GM18861 (cell line): ENCODE data around the gene JPH3.

Source experiments
- ATAC-seq: cut with Tn5 transposase; IDR thresholded peaks from one replicate; pipeline ENCODE4 v1.9.1; 2021; ENCODE audit not compliant: unreplicated experiment

The JPH3 gene

DNA sequence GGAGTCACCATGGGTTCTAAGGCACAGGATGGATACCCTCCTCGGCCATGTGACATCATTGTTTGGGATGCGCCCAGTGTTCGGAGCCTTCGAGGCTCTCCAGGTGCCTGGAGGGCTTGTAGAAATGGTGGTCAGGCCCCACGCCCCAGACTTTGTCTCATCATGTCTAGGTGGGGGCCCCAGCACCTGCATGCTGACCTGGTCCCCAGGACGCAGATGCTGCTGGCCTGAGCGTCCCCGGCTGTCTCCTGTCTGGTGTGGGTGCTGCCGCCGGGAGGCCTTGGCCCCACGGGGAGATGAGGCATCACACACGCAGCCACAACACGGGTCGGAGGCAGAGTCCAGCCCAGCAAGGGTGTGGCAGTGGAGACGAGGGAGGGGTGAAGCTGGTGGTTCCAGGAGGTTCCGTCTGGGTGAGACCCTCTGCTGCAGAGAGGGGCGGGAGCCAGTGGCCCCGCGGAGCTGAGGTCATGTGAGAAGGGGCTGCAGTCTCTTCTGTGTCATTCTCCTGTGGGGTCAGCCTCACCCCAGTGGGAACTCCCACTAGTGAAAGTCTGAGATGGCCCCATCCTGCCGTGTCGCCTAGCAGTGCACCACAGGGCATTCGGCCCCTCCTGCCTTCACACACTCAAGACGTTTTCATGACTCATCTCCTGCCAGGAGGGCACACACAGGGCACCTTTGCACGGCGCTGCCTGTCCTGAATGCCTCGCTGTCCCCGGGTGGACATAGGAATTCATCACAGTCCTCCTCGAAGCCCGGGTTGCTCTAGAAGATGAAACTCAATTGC lies 46.6 kb downstream of the JPH3 start:
- ATAC-seq: no peak

DNA sequence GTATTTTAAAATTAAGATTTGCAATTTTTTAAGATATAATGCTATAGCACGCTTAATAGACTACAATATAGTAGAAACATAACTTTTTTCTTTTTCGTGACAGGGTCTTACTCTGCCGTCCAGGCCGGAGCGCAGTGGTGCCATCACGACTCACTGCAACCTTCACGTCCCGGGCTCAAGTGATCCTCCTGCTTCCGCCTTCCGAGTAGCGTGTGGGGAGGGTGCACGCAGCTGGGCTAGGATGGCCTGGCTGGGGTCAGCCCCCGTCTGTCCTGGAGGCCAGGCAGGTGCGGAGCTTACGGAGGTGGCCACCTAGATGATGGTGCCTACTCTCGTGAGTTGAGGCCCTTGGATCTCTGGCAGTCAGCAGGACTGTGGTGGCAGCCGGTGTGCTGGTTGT lies 50.1 kb downstream of the JPH3 start:
- ATAC-seq: no peak

DNA sequence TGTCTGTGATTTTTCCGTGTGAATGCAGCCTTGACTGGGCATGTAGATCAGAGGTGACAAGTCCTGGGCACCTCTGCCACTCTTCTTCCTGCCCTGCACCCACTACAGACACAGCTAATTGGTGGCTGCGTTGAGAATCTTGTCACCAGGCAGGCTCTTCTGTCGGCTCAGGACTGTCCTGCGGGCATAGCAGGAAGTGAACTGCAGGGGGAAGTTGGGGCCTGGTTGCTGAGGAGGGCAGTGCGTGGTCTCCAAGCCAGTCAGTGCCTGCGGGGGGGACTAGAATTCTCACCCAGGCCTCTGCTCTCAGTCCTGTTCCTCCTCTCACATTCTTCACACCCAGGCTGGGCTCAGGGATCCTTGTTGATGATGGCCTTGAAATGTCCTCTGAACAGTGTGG lies 50.5 kb downstream of the JPH3 start:
- ATAC-seq: no peak

DNA sequence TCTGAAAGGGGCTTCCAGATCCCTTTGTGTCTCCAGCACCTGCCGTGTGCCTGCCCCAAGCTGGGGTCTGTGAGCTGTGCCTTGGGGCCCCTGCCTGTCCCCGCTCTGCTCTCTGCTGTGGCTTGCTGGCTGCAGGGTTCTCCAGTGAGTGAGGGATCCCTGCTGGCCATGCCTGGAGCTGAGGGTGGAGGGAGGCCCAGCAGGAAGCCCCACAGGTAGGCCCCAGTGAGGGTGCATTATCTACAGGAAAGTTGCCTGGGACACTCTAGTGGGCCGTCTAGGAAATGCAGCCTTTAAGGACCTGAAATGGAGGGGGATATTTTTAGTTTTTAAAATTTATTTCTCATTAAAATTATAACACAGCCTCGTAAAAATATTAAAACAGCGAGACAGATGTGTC lies 50.9 kb downstream of the JPH3 start:
- no peak for ATAC-seq

DNA sequence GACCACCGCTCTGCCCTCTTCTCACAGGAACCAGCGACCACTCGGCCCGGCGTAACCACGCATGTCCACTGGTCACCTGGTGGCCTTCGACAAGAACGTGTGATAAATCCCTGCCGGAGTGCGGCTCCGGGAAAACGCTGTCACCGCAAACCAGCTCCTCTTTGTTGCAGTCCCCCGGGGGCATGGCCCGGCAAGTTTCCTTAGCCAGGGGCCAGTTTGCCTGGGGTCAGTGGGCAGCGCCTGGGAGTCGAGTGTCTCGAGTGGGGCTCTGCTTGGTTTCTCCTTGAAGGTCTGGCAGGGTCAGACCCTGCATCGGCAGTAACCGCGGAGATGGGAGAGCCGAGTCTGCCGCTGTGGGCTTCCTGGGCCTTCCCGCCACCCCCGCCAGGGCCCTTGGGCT lies 52.5 kb downstream of the JPH3 start:
- no peak for ATAC-seq

DNA sequence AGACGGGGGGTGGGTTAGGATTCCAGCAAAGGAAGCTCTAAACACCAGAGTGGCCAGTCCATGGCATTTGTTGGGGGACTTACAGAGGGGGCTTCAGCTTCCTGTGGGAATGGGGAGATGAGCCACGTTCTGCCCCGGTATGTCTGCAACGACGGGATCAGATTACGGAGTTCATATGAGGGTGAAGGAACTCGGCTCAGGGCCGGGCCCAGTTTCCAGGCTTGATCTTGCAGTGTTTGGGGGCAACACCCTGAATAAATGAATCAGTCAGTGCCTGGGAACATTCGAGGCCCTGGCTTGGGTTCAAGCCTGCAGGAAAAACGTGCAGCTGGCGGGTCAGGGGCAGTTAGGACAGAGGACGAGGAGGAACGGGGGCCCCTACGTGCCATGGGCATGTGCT lies 54.0 kb downstream of the JPH3 start:
- ATAC-seq: no peak

DNA sequence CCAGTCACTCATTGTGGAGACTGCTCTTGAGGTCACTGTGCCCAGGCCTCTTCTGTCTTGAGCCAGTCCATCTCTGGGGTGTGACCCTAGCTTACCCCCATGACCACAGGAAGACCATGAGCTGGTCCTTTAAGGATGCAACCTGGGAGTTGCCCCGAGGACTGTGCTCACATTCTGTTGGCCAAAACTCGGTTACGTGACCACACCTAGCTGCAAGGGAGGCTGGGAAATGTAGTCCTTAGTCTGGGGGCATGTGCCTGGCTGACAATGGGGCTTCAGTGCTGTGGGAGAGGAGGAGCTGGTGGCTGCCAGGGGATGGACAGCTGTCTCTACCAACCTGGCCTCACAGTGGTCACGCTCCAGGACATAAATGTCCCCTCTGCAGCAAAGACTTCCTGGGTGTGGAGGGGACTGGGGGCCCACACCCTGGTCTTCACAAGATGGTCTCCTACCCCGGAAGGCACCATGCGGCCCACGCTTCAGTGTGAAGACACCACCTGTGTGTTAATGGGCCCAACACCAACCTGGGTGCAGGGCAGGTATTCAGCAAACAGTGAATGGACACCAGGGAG lies 55.4 kb downstream of the JPH3 start:
- no peak for ATAC-seq

DNA sequence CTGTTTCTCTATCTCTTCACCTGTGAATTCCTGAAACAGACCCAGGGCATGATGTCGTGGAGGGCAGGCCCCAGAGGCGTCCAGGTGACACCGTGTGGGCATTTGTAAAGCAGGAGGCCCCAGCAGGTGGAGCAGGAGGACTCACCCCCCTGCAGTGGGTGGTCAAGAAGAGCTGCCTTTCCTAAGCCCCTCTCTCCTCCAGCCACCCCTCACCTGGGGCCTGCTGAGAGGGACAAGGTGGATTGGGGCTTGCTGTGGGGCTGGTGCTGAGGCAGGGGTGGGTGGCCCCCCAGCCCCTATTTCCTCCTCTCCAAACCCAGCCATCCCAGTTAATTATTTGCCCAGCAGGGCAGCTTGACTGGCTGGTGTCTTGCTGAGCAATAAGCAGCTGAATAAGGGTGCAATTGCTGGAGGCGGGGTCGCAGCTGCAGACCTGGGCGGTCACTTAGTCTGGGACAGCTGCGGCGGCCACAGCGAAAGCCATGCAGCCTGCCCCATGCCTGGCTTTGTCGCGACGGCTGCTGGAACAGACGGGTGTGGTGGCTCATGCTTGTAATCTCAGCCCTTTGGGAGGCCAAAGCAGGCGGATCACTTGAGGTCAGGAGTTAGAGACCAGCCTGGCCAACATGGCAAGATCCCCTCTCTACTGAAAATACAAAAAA lies 56.4 kb downstream of the JPH3 start:
- no peak for ATAC-seq

DNA sequence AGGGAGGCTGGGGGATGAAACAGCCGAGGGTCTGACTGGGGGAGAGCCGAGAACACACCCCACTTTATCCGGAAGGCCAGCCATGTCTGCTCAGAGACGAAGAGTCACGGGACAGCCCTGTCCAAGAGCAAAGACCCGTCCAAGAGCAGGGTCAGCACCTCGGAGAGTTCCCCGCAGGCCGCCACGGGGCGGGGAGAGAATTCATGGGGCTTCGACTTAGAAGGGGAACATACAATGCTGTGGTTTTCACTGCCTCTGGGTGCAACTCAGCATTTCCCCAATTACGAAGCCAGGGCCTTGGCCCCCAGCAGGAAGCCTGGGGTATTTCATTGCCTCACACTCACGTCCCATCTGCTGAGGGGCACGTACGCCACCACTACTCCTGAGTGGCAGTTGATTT lies 59.3 kb downstream of the JPH3 start:
- no peak for ATAC-seq

DNA sequence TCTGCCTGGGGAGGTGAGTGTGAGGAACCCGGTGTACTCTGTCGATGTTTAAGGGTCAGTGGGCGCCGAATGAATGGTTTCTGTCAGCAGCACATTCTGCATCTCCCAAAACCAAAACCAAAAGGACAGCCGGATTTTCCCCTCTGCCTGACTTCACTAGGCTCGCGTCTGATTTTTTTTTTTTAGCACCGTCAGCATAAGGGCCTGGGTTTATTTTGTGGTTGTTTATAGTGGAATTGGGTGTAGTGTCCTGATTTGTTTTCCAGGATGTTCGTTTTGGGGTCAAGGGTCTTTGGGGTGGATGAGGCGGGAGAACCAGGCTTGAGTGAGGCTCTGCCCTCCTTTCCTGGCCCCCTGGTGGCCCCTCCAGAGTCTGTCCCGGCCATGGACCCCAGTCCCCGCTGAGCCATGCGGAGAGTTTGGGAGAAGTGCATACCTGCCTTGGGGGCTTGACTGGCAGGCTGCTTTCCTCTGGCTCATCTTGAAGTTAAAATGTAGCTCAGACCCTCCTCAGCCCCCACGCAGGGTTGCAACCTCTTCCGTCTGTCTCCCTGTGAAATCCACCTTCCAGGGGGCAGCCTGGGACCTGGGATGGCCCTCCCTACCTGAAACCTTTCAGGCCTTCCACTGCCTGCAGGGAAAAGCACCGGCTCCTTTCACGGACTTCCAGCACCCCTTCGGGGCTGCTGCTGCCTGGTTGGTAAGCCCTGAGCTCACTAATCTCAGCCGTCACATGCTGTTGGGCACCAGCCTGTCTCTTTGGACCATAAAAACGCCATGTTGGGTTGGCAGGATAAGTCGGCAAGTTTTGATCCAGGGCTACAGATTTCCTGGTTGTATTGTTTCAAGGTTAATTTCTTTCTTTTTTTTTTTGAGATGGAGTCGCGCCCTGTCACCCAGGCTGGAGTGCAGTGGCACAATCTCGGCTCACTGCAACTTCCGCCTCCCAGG lies 60.2 kb downstream of the JPH3 start:
- ATAC-seq: no peak

DNA sequence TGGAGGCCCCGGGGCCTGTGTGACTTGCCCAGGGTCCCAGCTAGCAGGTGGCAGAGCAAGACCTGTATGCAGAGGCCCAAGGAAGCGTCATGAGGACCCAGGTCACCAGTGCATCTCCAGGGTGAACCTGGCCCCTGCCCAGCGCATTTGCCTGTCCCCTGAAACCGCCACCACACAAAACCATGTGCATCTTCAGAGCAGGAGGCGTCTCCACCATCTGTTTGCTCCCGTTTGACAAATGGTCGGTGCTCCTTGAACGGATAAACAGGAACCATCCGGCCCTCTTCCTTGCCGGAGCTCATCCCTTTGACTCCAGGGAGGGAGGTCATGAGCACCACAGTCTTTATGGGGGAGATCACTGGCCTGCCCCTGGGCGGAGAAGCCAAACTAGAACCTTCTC lies 62.5 kb downstream of the JPH3 start:
- no peak for ATAC-seq

DNA sequence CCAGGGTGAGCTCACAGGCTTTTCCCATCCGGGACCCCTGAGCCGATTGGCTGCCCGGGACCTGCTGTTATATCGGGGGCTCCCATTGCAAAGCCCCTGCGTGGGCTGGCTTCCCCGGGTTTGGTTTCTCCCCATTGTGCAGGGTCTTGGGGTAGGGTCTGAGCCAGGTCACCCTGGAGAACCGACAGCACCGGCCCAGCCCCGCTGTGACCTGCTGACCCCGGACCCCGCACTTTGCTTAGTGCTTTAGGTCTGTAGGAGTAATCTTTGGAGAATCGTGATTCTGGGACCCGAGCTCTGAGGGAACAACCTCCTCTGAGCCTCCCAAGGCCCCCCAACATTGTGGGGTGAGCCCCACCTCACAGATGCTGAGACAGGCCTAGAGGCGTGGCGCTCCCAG lies 62.9 kb downstream of the JPH3 start:
- ATAC-seq: no peak

DNA sequence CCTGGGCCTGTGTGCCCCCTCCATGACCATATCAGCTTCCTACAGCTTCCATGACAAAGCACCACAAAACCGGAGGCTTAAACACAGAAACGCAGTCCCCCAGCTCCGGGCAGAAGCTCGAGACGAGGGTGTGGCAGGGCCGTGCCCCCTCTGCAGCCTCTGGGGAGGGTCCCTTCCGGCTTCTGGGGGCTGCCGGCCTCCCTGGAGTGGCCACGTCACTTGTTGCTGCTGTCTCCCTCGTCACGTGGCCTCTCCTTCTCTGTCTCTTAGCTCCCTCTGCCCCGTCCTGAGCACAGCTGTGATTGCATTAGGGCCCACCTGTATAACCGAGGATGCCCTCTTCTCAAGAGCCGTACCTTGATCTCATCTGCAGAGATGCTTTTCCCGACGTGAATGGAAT lies 64.6 kb downstream of the JPH3 start:
- ATAC-seq: no peak

DNA sequence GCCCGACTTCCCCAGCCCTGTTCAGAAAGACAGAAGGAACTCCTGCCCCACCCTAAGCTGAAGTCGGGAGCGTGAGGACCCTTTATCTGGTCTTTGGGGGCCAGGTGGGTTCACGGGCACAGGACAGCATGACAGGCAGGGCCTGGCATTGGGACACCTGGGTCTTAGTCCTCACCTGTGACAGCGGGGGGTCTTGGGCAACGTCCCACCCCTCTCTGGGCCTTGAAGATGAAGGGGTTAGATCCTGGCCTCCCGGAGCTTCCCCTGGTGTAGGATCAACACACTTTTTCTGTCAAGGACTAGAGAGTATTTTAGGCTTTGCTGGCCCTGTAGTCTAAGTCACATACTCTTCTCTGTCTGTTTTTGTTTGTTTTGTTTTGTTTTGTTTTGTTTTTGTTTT lies 65.1 kb downstream of the JPH3 start:
- ATAC-seq: no peak

DNA sequence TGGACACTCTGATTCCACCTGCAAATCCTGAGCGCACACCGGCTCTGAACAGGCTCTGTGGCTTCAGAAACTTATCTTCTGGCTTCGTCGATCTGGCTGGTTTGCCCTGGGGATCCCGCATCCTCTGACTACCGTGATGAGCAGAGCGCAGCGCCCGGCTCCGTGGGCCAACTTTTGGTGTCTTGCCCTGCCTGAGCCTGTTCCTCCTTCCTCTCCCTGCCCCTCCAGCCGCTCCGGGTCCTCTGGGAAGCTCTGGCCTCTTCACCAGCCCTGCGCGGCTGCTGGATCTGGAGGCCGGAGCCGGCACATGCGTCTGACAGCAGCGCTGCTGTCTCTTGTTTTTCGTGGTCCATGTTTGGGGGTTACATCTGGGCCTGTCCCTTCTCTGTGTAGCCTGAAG lies 65.6 kb downstream of the JPH3 start:
- ATAC-seq: no peak

DNA sequence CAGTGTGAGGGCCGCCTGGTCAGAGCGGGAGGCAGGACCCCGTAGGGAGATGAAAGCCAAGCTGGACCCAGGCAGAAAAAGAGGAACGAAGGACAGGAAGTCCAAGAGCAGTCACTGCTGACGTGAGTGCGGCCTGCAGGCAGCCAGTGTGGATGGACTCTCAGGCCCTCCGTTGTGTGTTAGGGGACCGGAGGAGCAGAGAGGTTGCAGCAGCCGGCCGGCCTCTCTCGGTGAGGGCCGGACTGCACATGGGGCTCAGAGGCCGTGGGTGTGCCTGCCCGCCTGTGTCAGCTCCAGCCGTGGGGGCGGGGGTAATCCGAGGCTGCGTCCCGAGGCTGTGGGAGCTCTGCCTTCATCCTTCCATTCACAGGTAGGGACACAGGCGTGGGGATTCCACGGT lies 67.4 kb downstream of the JPH3 start:
- no peak for ATAC-seq

DNA sequence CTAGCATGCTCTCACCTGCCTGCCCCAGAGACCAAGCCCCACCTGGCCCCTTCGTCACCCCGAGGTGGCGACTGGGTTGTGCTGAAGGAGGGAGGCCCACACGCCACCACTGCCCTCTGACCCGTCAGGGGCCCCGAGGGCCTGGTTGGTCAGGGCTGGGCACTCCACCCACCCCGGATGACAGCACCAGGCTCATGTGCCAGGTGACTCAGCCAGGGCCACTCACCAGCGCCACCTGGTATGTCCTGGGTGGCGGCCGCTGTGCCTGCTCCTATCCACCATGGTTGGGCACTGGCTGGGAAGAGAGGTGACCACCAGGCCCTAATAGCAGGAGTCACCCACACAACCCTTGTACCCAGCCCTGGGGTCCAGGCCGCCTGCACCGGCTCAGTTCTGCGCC lies 68.9 kb downstream of the JPH3 start:
- no peak for ATAC-seq

DNA sequence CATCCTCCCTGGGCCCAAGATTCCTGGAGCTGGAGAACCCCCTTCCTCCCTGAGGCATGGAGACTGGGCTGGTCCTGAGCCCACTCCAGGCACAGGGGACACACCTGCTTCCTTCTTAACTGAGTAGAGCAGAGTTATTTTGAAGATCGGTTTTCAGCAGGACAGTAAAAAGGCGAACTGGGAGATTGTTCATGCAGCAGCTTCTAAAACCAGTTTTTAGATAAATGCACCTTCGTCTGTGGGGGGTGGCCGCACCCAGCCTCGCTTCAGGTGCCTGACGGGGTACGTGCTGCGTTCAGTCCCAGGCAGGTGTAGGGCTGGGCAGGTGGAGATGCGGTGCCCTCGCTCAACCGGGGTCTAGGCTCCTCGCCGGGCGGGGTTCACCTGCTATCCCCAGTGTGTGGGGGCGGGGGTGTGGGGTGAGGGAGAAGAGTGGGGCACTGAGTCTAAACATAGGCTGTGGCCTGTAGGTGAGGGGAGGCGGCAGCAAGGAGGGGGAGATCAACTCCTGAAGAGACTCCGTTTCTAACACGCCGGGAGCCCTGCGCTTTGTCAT lies 69.5 kb downstream of the JPH3 start:
- no peak for ATAC-seq

DNA sequence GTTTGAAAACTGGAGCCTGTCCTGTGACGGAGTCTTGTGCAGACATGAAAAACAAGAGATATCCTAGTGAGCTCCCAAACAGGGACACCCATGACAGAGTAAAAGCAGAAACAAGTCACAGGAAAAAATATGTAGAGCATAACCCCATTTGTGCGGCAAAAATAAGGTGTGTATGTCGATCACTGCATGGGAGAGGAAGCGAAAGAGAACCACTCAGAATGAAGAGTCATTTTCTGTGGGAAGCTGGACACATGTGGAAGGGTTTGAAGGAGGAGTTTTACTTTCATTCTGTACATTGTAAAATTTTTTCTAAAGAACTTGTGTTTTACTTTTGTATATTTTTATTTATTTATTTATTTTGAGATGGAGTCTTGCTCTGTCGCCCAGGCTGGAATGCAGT lies 72.1 kb downstream of the JPH3 start:
- no peak for ATAC-seq

DNA sequence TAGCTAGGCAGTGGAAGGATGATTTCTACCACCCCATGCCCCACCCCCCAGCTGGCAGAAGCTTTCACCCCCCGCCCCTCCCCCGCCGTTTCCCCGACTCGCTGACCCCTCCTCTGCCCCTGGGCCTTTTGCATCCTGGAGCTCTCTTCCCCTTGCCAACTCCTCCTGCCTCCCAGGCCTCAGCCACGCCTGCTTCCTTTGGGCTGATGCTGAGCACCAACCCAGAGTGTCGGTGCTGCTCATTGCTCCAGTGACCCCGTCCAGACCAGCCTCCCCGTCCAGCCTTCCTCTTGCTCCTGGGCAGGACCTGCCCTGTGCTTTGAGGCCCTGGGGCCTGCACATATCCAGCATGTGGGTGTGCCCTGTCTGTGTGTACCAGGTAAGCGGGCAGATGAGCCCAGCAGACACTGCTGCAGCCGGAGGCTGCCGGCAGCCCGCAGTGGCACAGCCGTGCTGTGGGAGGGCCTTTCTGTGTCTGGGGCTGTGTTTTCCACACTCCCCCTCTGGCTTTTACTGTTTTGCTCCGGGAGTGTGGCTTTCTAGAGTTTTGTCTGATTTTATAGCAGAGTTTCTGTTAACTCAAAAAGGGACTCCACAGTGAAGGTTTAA lies 72.9 kb downstream of the JPH3 start:
- ATAC-seq: no peak

DNA sequence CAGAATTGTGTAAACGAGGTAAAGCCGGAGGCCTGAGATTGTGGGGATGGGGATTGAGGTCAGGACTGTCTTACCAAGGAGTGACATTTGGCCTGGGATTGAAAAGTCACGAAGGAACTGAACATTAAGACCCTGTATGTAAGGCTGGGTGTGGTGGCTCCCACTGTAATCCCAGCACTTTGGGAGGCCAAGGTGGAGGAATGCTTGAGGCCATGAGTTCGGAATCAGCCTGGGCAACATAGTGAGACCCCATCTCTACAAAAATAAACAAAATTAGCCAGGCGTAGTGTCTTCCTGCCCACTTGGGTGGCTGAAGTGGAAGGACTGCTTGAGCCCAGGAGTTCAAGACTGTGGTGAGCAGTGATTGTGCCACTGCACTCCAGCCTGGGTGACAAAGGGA lies 75.5 kb downstream of the JPH3 start:
- ATAC-seq: no peak
